CD4-positive, alpha-beta memory T cell (primary cell): ENCODE results near the gene ME3. TPM values are rescaled to one million over a fixed set of nuclear protein-coding genes. Genes with fewer than 3 reads are reported as not detected.
A peak's percentile ranks its signal among the peaks of the same experiment; 100 is the strongest.
"Not testable (repeated sequence)": the region's sequence is repeated elsewhere in the genome, so short reads cannot be mapped to it uniquely, and the experiment has no call there.

ENCODE experiments used
- CTCF ChIA-PET: fragments of 350-600 bp; sonication (Branson Sonifier 250); formaldehyde crosslinking; loops from one replicate; lab custom pipeline; 2021; ENCODE audit warnings: inconsistent platforms; ENCODE audit not compliant: partially characterized antibody; lab: Charles Lee
- POLR2A ChIA-PET: fragments of 350-600 bp; sonication (Branson Sonifier 250); formaldehyde crosslinking; loops from one replicate; lab custom pipeline; 2021; ENCODE audit not compliant: partially characterized antibody; lab: Charles Lee
- DNase-seq, 5 donors: peaks; one replicate each; pipeline versions ENCODE4 v3.0.0 to v3.0.0-alpha.2; 2020 to 2022; ENCODE audit warnings: mixed read lengths in 1 of 5
- H3K27ac ChIP-seq: one replicate; pipeline ENCODE4 v1.7.0; 2013; ENCODE audit warnings: low read depth, low read length
- H3K27me3 ChIP-seq: 2 replicates; pipeline ENCODE4 v1.7.0; 2013; ENCODE audit warnings: mild to moderate bottlenecking, low read length, moderate library complexity; ENCODE audit not compliant: insufficient read depth
- H3K36me3 ChIP-seq: 2 replicates; pipeline ENCODE4 v1.7.0; 2013; ENCODE audit warnings: mild to moderate bottlenecking, low read length, moderate library complexity; ENCODE audit not compliant: insufficient read depth
- H3K4me1 ChIP-seq: 2 replicates; pipeline ENCODE4 v1.7.0; 2013; ENCODE audit warnings: mild to moderate bottlenecking, low read length, moderate library complexity; ENCODE audit not compliant: insufficient read depth
- H3K4me3 ChIP-seq, 2 donors: one replicate each; pipeline ENCODE4 v1.7.0; 2013; ENCODE audit warnings: low read length in 2 of 2, mild to moderate bottlenecking in 1 of 2
- H3K9me3 ChIP-seq, 2 donors: one replicate each; pipeline ENCODE4 v1.7.0; 2013; ENCODE audit warnings: low read length in 2 of 2, control low read depth in 1 of 2; ENCODE audit not compliant: control insufficient read depth in 1 of 2
- H3K27ac Mint-ChIP-seq, 7 donors: one replicate each; pipeline ENCODE4 v1.8.0; 2020 to 2021; ENCODE audit warnings: mixed read lengths in 7 of 7, mild to moderate bottlenecking in 6 of 7, inconsistent platforms in 3 of 7, moderate library complexity in 3 of 7
- H3K27me3 Mint-ChIP-seq, 2 donors: one replicate each; pipeline ENCODE4 v1.8.0; 2020 to 2021; ENCODE audit warnings: mixed read lengths in 2 of 2
- H3K36me3 Mint-ChIP-seq, 2 donors: one replicate each; pipeline ENCODE4 v1.8.0; 2020 to 2021; ENCODE audit warnings: mixed read lengths in 2 of 2, inconsistent platforms in 1 of 2, mild to moderate bottlenecking in 1 of 2
- H3K4me1 Mint-ChIP-seq, 4 donors: one replicate each; pipeline ENCODE4 v1.8.0; 2020 to 2021; ENCODE audit warnings: mixed read lengths in 4 of 4, mild to moderate bottlenecking in 1 of 4
- H3K4me3 Mint-ChIP-seq, 8 donors: one replicate each; pipeline ENCODE4 v1.8.0; 2020 to 2021; ENCODE audit warnings: mixed read lengths in 8 of 8, mild to moderate bottlenecking in 7 of 8, moderate library complexity in 6 of 8, inconsistent platforms in 3 of 8
- H3K9me3 Mint-ChIP-seq, 8 donors: one replicate each; pipeline ENCODE4 v1.8.0; 2020 to 2021; ENCODE audit warnings: mixed read lengths in 8 of 8, mild to moderate bottlenecking in 5 of 8, inconsistent platforms in 3 of 8, moderate library complexity in 1 of 8
- intact Hi-C: fragments of 100-400 bp; cut with micrococcal nuclease; formaldehyde crosslinking; loops from one replicate; pipeline ENCODE4 v1.15.1; 2023
- polyA plus RNA-seq, 2 donors: library from polyadenylated mRNA; unstranded; fragments of 300-500 nt; fragmentation: Illumina TruSeq; gene quantifications; one replicate each; pipeline ENCODE4 v1.2.3, GENCODE V29; 2021
- total RNA-seq, 2 experiments: library from RNA; stranded (reverse); gene quantifications; one replicate each; pipeline ENCODE4 v1.2.3, GENCODE V29; 2021

The ME3 gene
- total and polyA plus RNA-seq, 4 experiments from 2014 or later, result 0.15 to 1.9 (median 1.3) TPM; not detected in 1

DNA sequence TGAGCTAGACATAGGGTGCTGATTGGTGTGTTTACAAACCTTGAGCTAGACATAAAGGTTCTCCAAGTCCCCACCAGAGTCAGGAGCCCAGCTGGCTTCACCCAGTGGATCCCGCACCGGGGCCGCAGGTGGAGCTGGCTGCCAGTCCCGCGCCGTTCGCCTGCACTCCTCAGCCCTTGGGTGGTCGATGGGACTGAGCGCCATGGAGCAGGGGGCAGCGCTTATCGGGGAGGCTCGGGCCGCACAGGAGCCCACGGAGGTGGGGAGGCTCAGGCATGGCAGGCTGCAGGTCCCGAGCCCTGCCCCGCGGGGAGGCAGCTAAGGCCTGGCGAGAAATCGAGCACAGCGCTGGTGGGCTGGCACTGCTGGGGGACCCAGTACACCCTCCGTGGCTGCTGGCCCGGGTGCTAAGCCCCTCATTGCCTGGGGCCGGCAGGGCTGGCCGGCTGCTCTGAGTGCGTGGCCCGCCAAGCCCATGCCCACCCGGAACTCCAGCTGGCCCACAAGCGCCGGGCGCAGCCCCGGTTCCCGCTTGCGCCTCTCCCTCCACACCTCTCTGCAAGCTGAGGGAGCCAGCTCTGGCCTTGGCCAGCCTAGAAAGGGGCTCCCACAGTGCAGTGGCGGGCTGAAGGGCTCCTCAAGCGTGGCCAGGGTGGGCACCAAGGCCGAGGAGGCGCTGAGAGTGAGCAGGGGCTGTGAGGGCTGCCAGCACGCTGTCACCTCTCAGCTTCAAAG is 238.9 kb downstream of the ME3 start:
- H3K27me3 Mint-ChIP-seq, H3K4me1 Mint-ChIP-seq, POLR2A ChIA-PET, H3K4me3 ChIP-seq, H3K36me3 ChIP-seq, H3K27ac Mint-ChIP-seq, H3K9me3 Mint-ChIP-seq, H3K27ac ChIP-seq, H3K9me3 ChIP-seq, intact Hi-C loops, H3K4me3 Mint-ChIP-seq, CTCF ChIA-PET, H3K27me3 ChIP-seq, DNase-seq, H3K4me1 ChIP-seq, H3K36me3 Mint-ChIP-seq: not testable (repeated sequence)

- H3K27ac ChIP-seq, result no peak overlapping the region
- H3K36me3 ChIP-seq, result no peaks in the 10 kb centered on the region
- peaks cover 0 to 10% (median 3%) of the 10 kb centered on the region in 8 donors for H3K9me3 Mint-ChIP-seq
- no peaks in the 10 kb centered on the region for H3K27me3 Mint-ChIP-seq
- ChIA-PET CTCF (no interaction called here), POLR2A (no interaction called here)
- H3K36me3 Mint-ChIP-seq, result peaks cover 0 to 7% of the 10 kb centered on the region in 2 donors
- no peaks in the 10 kb centered on the region for H3K9me3 ChIP-seq
- no peak overlapping the region for H3K27ac Mint-ChIP-seq
- no peaks in the 10 kb centered on the region for H3K27me3 ChIP-seq
- H3K4me1 ChIP-seq, result no peaks in the 10 kb centered on the region
- DNase-seq, result no peak
- no peaks in the 10 kb centered on the region for H3K4me1 Mint-ChIP-seq
- H3K4me3 Mint-ChIP-seq, result peak overlapping the region in 3 of 8 donors; percentile 51 to 73 (median 61)
- intact Hi-C loops, result no loop called here
- H3K4me3 ChIP-seq, result no peak overlapping the region
Observed at GRCh38 chr11:86431258-86431657, 241.2 kb downstream of the ME3 start.

DNA sequence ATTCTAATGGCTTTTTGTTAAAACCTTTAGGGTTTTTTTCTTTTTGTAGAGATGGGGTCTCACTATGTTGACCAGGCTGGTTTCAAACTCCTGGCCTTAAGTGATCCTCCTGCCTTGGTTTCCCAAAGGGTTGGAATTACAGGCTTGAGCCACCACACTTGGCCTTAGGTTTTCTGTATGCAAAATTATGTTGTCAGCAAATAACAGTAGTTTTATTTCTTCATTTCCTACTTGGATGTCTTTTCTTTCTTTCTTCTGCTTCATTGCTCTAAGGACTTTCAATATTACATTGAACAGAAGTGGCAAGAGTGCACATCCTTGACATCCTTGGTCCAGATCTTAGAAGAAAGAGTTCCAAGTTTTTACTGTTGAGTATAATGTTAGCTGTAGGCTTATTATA is 245.0 kb downstream of the ME3 start:
- no peaks in the 10 kb centered on the region for H3K27me3 ChIP-seq
- no peak overlapping the region for H3K27ac ChIP-seq
- Mint-ChIP-seq H3K9me3 (peaks cover 0 to 11% (median 2%) of the 10 kb centered on the region in 8 donors), H3K27me3 (no peaks in the 10 kb centered on the region), H3K4me1 (no peaks in the 10 kb centered on the region), H3K36me3 (peaks cover 2 to 7% of the 10 kb centered on the region in 2 donors), H3K27ac (no peak overlapping the region), H3K4me3 (no peak overlapping the region)
- H3K36me3 ChIP-seq, result no peaks in the 10 kb centered on the region
- intact Hi-C loops, result no loop called here
- no peaks in the 10 kb centered on the region for H3K4me1 ChIP-seq
- no peak for DNase-seq
- no peak overlapping the region for H3K4me3 ChIP-seq
- CTCF ChIA-PET, result no interaction called here
- H3K9me3 ChIP-seq, result no peaks in the 10 kb centered on the region
- POLR2A ChIA-PET, result no interaction called here

DNA sequence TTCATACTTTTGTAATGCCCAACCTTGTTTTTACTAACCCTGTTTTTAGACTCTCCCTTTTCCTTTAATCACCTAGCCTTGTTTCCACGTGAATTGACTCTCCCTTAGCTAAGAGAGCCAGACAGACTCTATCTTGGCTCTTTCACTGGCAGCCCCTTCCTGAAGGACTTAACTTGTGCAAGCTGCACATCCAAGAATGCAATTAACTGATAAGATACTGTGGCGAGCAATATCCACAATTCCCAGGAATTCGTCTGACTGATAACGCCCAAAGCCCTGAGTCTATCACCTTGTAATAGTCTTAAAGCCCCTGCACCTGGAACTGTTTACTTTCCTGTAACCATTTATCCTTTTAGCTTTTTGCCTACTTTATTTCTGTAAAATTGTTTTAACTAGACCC is 248.9 kb downstream of the ME3 start:
- H3K4me3 ChIP-seq, H3K36me3 Mint-ChIP-seq, CTCF ChIA-PET, H3K27me3 Mint-ChIP-seq, DNase-seq, H3K27me3 ChIP-seq, H3K27ac ChIP-seq, H3K27ac Mint-ChIP-seq, H3K4me1 Mint-ChIP-seq, H3K4me3 Mint-ChIP-seq, H3K36me3 ChIP-seq, POLR2A ChIA-PET, intact Hi-C loops, H3K9me3 ChIP-seq, H3K4me1 ChIP-seq: not testable (repeated sequence)
- H3K9me3 Mint-ChIP-seq, result peaks cover 0 to 11% (median 2%) of the 10 kb centered on the region in 8 donors

GRCh38 chr11:86422371-86422770 is 250.0 kb downstream of the ME3 start:
- CTCF ChIA-PET, result no interaction called here
- Mint-ChIP-seq H3K27ac (no peak overlapping the region), H3K36me3 (peaks cover 2 to 4% of the 10 kb centered on the region in 2 donors)

DNA sequence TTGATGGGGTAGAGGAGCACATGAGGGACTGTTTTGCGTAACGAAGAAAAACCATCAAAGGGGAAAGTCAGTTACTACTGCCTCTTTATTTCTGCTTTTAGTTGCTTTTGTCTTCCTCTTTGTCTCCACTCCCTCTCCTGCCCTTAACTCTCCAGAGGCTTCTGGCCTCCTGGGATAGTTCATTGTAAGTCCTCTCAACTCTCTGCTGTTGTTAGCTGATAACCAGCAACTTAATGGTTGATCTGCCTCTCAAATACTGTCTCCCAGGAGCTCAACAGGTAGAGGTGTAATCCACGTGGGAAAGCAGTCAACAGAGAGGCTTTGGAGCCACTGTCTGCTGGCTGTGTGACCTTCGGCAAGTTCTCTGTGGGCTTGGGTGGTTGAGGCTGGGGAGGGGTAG is 250.5 kb downstream of the ME3 start:
- Mint-ChIP-seq H3K27me3 (no peaks in the 10 kb centered on the region), H3K9me3 (peaks cover 0 to 9% (median 0%) of the 10 kb centered on the region in 8 donors), H3K4me1 (no peaks in the 10 kb centered on the region), H3K27ac (no peak overlapping the region), H3K4me3 (no peak overlapping the region), H3K36me3 (peaks cover 2 to 4% of the 10 kb centered on the region in 2 donors)
- intact Hi-C loops, result no loop called here
- POLR2A ChIA-PET, result no interaction called here
- Histone ChIP-seq H3K27me3 (no peaks in the 10 kb centered on the region), H3K4me3 (no peak overlapping the region), H3K27ac (no peak overlapping the region), H3K9me3 (no peaks in the 10 kb centered on the region), H3K36me3 (no peaks in the 10 kb centered on the region), H3K4me1 (no peaks in the 10 kb centered on the region)
- CTCF ChIA-PET, result no interaction called here
- no peak for DNase-seq

More at GRCh38 chr11:86422371-86422770, 250.0 kb downstream of the ME3 start:
- H3K27me3 Mint-ChIP-seq, result no peaks in the 10 kb centered on the region
- H3K4me3 Mint-ChIP-seq, result no peak overlapping the region
- no peak overlapping the region for H3K4me3 ChIP-seq
- H3K4me1 ChIP-seq, result no peaks in the 10 kb centered on the region
- H3K27me3 ChIP-seq, result no peaks in the 10 kb centered on the region
- POLR2A ChIA-PET, result no interaction called here
- H3K36me3 ChIP-seq, result no peaks in the 10 kb centered on the region
- H3K27ac ChIP-seq, result no peak overlapping the region
- H3K9me3 ChIP-seq, result no peaks in the 10 kb centered on the region
- no peaks in the 10 kb centered on the region for H3K4me1 Mint-ChIP-seq
- H3K9me3 Mint-ChIP-seq, result peaks cover 0 to 11% (median 0%) of the 10 kb centered on the region in 8 donors
- intact Hi-C loops, result no loop called here
- DNase-seq, result no peak

DNA sequence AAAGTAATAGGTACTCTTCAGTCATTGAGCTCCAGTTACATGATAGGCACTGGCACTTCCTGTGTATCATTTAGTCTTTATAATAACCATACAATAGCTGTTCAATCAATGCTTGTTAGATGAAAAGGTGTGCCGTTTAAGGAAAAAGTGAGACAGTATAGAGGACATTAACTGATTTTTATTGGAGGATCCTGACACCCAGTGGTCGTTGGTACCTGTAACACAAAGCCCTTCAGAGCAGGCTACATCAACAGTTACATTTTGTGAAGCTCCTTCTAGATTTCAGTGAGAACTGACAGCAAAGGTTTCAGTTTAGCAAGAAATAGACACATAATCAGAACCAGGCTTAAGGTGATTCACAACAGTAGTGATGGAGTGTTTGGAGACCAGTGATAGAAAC is 253.5 kb downstream of the ME3 start:
- intact Hi-C loops, result no loop called here
- Mint-ChIP-seq H3K36me3 (peaks cover 2 to 4% of the 10 kb centered on the region in 2 donors), H3K27me3 (no peaks in the 10 kb centered on the region), H3K27ac (no peak overlapping the region), H3K4me1 (no peaks in the 10 kb centered on the region), H3K9me3 (peaks cover 0 to 2% (median 0%) of the 10 kb centered on the region in 8 donors), H3K4me3 (no peak overlapping the region)
- ChIA-PET POLR2A (no interaction called here), CTCF (interaction anchor here (0.6 kb wide), 1 partner anchor 190 kb away, joined by 3 read pairs; no protein-coding TSS in a partner anchor)
- Histone ChIP-seq H3K36me3 (no peaks in the 10 kb centered on the region), H3K4me3 (no peak overlapping the region), H3K27me3 (no peaks in the 10 kb centered on the region), H3K9me3 (no peaks in the 10 kb centered on the region), H3K27ac (no peak overlapping the region), H3K4me1 (no peaks in the 10 kb centered on the region)
- DNase-seq, result no peak
